DMS153 treated with DMSO at 0.1 percent for 48 hours (cell line): ENCODE measurements around the gene TMEM81.

Experiments used
- DNase-seq: peaks from one replicate; lab custom pipeline; 2025; ENCODE audit not compliant: unreplicated experiment; lab: John Stamatoyannopoulos, UW

TMEM81 gene

GRCh38 chr1:205077158-205077933 is 6.9 kb downstream of the TMEM81 start:
- DNase-seq: no peak

- DNase-seq: no peak
Measured at GRCh38 chr1:205076245-205076761, 8.0 kb downstream of the TMEM81 start.

GRCh38 chr1:205075642-205076155 is 8.6 kb downstream of the TMEM81 start:
- no peak for DNase-seq

- no peak for DNase-seq
Measured at GRCh38 chr1:205074513-205074912, 9.7 kb downstream of the TMEM81 start.

GRCh38 chr1:205074084-205074483 is 10.2 kb downstream of the TMEM81 start:
- no peak for DNase-seq

- DNase-seq: no peak
Measured at GRCh38 chr1:205073511-205073910, 10.7 kb downstream of the TMEM81 start.

GRCh38 chr1:205072881-205073280 is 11.4 kb downstream of the TMEM81 start:
- DNase-seq: no peak

GRCh38 chr1:205072286-205072685 is 12.0 kb downstream of the TMEM81 start:
- no peak for DNase-seq

- no peak for DNase-seq
Measured at GRCh38 chr1:205071801-205072200, 12.5 kb downstream of the TMEM81 start.

- no peak for DNase-seq
Measured at GRCh38 chr1:205071028-205071409, 13.2 kb downstream of the TMEM81 start.

GRCh38 chr1:205069371-205070125 is 14.7 kb downstream of the TMEM81 start:
- DNase-seq: no peak

GRCh38 chr1:205068457-205069040 is 15.7 kb downstream of the TMEM81 start:
- DNase-seq: no peak

GRCh38 chr1:205068001-205068400 is 16.3 kb downstream of the TMEM81 start:
- DNase-seq: no peak

GRCh38 chr1:205067031-205067430 is 17.2 kb downstream of the TMEM81 start:
- no peak for DNase-seq

GRCh38 chr1:205066141-205066818 is 18.0 kb downstream of the TMEM81 start:
- no peak for DNase-seq

GRCh38 chr1:205065666-205066065 is 18.6 kb downstream of the TMEM81 start:
- DNase-seq: no peak

GRCh38 chr1:205064741-205065316 is 19.4 kb downstream of the TMEM81 start:
- no peak for DNase-seq

- DNase-seq: no peak
Measured at GRCh38 chr1:205064301-205064700, 20.0 kb downstream of the TMEM81 start.

GRCh38 chr1:205062895-205063294 is 21.4 kb downstream of the TMEM81 start:
- DNase-seq: no peak

GRCh38 chr1:205062319-205062718 is 21.9 kb downstream of the TMEM81 start:
- no peak for DNase-seq

GRCh38 chr1:205061665-205062069 is 22.6 kb downstream of the TMEM81 start:
- DNase-seq: peak; percentile 90
